BE2C (cell line): Measurements from ENCODE around the gene SLC30A7.

ENCODE experiments used
- DNase-seq: peaks from one replicate; pipeline ENCODE4 v3.0.0-alpha.2; 2020
- H3K27me3 ChIP-seq: fragments of 250-450 bp; sonication (Bioruptor Pico); 2 replicates; pipeline ENCODE4 v1.5.1; 2020; ENCODE audit warnings: mild to moderate bottlenecking
- H3K36me3 ChIP-seq: fragments of 250-450 bp; sonication (Bioruptor Pico); 2 replicates; pipeline ENCODE4 v1.5.1; 2020; ENCODE audit warnings: mild to moderate bottlenecking
- H3K4me1 ChIP-seq: fragments of 250-450 bp; sonication (Bioruptor Pico); 2 replicates; pipeline ENCODE4 v1.5.1; 2020
- H3K4me3 ChIP-seq: 2 replicates; pipeline ENCODE4 v1.5.1; 2011; ENCODE audit warnings: low read depth, low read length
- H3K9me3 ChIP-seq: fragments of 250-450 bp; sonication (Bioruptor Pico); 2 replicates; pipeline ENCODE4 v1.5.1; 2020
- CTCF ChIP-seq: IDR thresholded peaks from 2 replicates; pipeline ENCODE4 v1.5.1; 2012; ENCODE audit warnings: mild to moderate bottlenecking, low read depth, low read length

The SLC30A7 gene

GRCh38 chr1:100976936-100977335 lies 81.0 kb downstream of the SLC30A7 start:
- no peak overlapping the region for H3K4me3 ChIP-seq
- no peaks in the 10 kb centered on the region for H3K27me3 ChIP-seq
- no peaks in the 10 kb centered on the region for H3K9me3 ChIP-seq
- no peak for DNase-seq
- peaks cover 11% of the 10 kb centered on the region for H3K36me3 ChIP-seq
- H3K4me1 ChIP-seq = no peaks in the 10 kb centered on the region
- TF ChIP-seq CTCF = no peak

GRCh38 chr1:100979631-100980030 lies 83.7 kb downstream of the SLC30A7 start:
- H3K27me3 ChIP-seq = no peaks in the 10 kb centered on the region
- H3K4me1 ChIP-seq = no peaks in the 10 kb centered on the region
- no peak for DNase-seq
- peaks cover 11% of the 10 kb centered on the region for H3K36me3 ChIP-seq
- 0 out of 2 replicates have a peak, but pooled peaks cover 2% of the 10 kb centered on the region for H3K9me3 ChIP-seq
- H3K4me3 ChIP-seq = no peak overlapping the region
- no peak for TF ChIP-seq CTCF

- H3K4me3 ChIP-seq = no peak overlapping the region
- H3K36me3 ChIP-seq = peaks cover 6% of the 10 kb centered on the region
- no peak for TF ChIP-seq CTCF
- H3K9me3 ChIP-seq = 0 out of 2 replicates have a peak, but pooled peaks cover 2% of the 10 kb centered on the region
- no peak for DNase-seq
- H3K4me1 ChIP-seq = no peaks in the 10 kb centered on the region
- H3K27me3 ChIP-seq = no peaks in the 10 kb centered on the region
Measured at GRCh38 chr1:100982793-100983192, 86.9 kb downstream of the SLC30A7 start.

- H3K36me3 ChIP-seq = peaks cover 12% of the 10 kb centered on the region
Measured at GRCh38 chr1:100988121-100988520, 92.2 kb downstream of the SLC30A7 start.

GRCh38 chr1:100989306-100990077 lies 93.6 kb downstream of the SLC30A7 start:
- Histone ChIP-seq H3K36me3 (peaks cover 12% of the 10 kb centered on the region), H3K27me3 (no peaks in the 10 kb centered on the region), H3K4me1 (0 out of 2 replicates have a peak, but pooled peaks cover 2% of the 10 kb centered on the region), H3K9me3 (no peaks in the 10 kb centered on the region), H3K4me3 (no peak overlapping the region)
- DNase-seq = no peak
- no peak for TF ChIP-seq CTCF

More at GRCh38 chr1:100988121-100988520, 92.2 kb downstream of the SLC30A7 start:
- no peak for TF ChIP-seq CTCF
- H3K9me3 ChIP-seq = 0 out of 2 replicates have a peak, but pooled peaks cover 2% of the 10 kb centered on the region
- H3K27me3 ChIP-seq = no peaks in the 10 kb centered on the region
- H3K4me1 ChIP-seq = 0 out of 2 replicates have a peak, but pooled peaks cover 2% of the 10 kb centered on the region
- no peak overlapping the region for H3K4me3 ChIP-seq
- no peak for DNase-seq

- Histone ChIP-seq H3K4me1 (no peaks in the 10 kb centered on the region), H3K4me3 (no peak overlapping the region), H3K36me3 (peaks cover 32% of the 10 kb centered on the region), H3K9me3 (no peaks in the 10 kb centered on the region), H3K27me3 (no peaks in the 10 kb centered on the region)
- no peak for TF ChIP-seq CTCF
- DNase-seq = no peak
Measured at GRCh38 chr1:100995198-100995988, 99.5 kb downstream of the SLC30A7 start.
